Calu3 (cell line): ENCODE measurements around the gene RPL35A. TPM values are rescaled to one million over a fixed set of nuclear protein-coding genes. Genes with fewer than 3 reads are reported as not detected.
"Not testable (repeated sequence)": the region's sequence is repeated elsewhere in the genome, so short reads cannot be mapped to it uniquely, and the experiment has no call there.

Experiments
- BruUV-seq: library from RNA; stranded (reverse); fragments of 400-500 nt; replicated peaks from 2 replicates; lab custom pipeline; 2021; lab: Mats Ljungman, UMichigan
- CTCF ChIA-PET: fragments of 300-600 bp; sonication (Branson Sonifier 250); formaldehyde crosslinking; loops from one replicate; lab custom pipeline; 2022; ENCODE audit warnings: antibody characterized with exemption; lab: Charles Lee
- DNase-seq: peaks from one replicate; pipeline ENCODE4 v3.0.0; 2022
- H3K27ac Mint-ChIP-seq: one replicate; pipeline ENCODE4 v1.8.0; 2022; ENCODE audit warnings: mixed read lengths; ENCODE audit not compliant: unreplicated experiment
- H3K27me3 Mint-ChIP-seq: one replicate; pipeline ENCODE4 v1.8.0; 2022; ENCODE audit warnings: mixed read lengths; ENCODE audit not compliant: unreplicated experiment
- H3K36me3 Mint-ChIP-seq: one replicate; pipeline ENCODE4 v1.8.0; 2022; ENCODE audit warnings: mild to moderate bottlenecking, moderate library complexity, mixed read lengths; ENCODE audit not compliant: insufficient read depth, unreplicated experiment
- H3K4me1 Mint-ChIP-seq: one replicate; pipeline ENCODE4 v1.8.0; 2022; ENCODE audit warnings: mild to moderate bottlenecking, low read depth, mixed read lengths; ENCODE audit not compliant: unreplicated experiment
- H3K4me3 Mint-ChIP-seq: one replicate; pipeline ENCODE4 v1.8.0; 2022; ENCODE audit warnings: mild to moderate bottlenecking, low read depth, moderate library complexity, mixed read lengths; ENCODE audit not compliant: unreplicated experiment
- H3K9me3 Mint-ChIP-seq: one replicate; pipeline ENCODE4 v1.8.0; 2022; ENCODE audit warnings: low read depth, mixed read lengths; ENCODE audit not compliant: unreplicated experiment
- intact Hi-C: fragments of 100-400 bp; cut with micrococcal nuclease; formaldehyde crosslinking; loops from one replicate; pipeline ENCODE4 v1.10.0; 2022; ENCODE audit not compliant: unreplicated experiment
- total RNA-seq: library from RNA; stranded (reverse); gene quantifications from 2 replicates; pipeline ENCODE4 v1.2.3, GENCODE V29; 2022
- TF ChIP-seq, protein P1 (sequence below): fragments of 200-600 bp; IDR thresholded peaks from one replicate; pipeline ENCODE4 v1.8.0; 2022; ENCODE audit warnings: antibody characterized with exemption; ENCODE audit not compliant: unreplicated experiment

Gene RPL35A
- total RNA-seq, 1 experiment from 2014 or later, result 711 TPM

DNA sequence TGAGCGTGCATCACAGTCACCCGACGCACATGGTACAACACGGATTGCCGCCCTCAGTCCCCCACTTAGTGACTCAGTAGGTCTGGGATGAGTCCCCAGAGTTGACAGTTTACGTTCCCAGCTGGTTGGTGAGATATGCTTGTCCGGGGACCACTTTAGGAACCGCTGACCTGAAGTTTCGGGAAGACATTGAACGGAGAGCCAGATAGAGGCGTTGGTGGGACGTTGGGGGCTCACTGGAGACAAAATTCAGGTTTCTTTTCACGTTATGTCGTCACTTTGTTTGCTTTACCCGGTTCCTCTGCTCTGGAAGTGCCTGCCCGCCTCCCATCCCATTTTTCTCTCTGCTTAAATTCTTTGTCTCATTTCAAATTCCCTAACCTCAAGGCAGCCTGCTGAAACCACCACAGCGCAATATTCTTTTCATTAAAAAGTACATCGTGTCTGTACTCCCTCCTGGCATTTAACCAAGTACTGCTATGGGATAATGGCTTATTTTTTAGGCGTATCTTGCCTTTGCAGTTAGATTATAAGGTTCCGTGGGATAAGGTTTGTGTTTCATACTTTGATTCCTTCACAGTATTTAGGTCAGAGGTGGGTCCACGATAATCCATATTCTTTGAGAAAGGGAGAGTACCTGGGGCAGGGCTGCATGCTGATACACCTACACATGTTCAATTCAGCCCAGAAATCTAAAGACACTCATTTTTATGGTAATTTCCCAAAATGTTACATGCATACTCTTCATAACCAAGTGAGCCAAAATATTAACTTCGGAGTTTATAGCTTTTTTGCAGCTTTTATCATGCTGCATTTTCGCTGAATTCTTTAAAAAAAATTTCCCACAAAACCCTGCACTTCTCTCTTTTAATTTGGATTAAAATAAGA, 10.9 kb downstream of the RPL35A start:
- peak overlapping the region; percentile 92 for H3K27ac Mint-ChIP-seq
- intact Hi-C loops, result no loop called here
- peaks cover 41% of the 10 kb centered on the region for H3K36me3 Mint-ChIP-seq
- H3K4me3 Mint-ChIP-seq, result peak overlapping the region; percentile 97
- peak; percentile 23 for DNase-seq
- TF ChIP-seq, protein P1, sequence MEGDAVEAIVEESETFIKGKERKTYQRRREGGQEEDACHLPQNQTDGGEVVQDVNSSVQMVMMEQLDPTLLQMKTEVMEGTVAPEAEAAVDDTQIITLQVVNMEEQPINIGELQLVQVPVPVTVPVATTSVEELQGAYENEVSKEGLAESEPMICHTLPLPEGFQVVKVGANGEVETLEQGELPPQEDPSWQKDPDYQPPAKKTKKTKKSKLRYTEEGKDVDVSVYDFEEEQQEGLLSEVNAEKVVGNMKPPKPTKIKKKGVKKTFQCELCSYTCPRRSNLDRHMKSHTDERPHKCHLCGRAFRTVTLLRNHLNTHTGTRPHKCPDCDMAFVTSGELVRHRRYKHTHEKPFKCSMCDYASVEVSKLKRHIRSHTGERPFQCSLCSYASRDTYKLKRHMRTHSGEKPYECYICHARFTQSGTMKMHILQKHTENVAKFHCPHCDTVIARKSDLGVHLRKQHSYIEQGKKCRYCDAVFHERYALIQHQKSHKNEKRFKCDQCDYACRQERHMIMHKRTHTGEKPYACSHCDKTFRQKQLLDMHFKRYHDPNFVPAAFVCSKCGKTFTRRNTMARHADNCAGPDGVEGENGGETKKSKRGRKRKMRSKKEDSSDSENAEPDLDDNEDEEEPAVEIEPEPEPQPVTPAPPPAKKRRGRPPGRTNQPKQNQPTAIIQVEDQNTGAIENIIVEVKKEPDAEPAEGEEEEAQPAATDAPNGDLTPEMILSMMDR, result no peak
- BruUV-seq, result no TSS peak
- H3K9me3 Mint-ChIP-seq, result no peaks in the 10 kb centered on the region
- H3K27me3 Mint-ChIP-seq, result no peaks in the 10 kb centered on the region
- H3K4me1 Mint-ChIP-seq, result peaks cover 34% of the 10 kb centered on the region
- CTCF ChIA-PET, result no interaction called here

DNA sequence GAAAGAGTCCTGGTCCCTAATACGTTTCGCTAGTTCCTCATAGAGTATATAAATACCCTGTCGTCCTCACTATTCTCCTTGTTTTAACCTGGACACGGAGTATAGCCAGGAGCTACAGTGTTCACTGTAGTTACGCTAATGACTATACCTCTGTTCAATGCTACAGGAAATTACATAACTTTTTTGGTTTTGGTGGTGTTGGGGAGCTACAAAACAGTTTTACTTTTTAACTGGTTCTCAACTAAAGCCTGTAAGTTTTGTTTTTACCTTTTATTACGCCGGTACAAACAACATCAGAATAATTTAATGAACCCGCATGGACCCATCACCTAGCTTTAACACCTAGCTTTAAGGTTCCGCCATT, 11.6 kb downstream of the RPL35A start:
- CTCF ChIA-PET, result no interaction called here
- peaks cover 35% of the 10 kb centered on the region for H3K36me3 Mint-ChIP-seq
- no TSS peak for BruUV-seq
- intact Hi-C loops, result no loop called here
- H3K4me1 Mint-ChIP-seq, result peaks cover 34% of the 10 kb centered on the region
- H3K9me3 Mint-ChIP-seq, result no peaks in the 10 kb centered on the region
- no peaks in the 10 kb centered on the region for H3K27me3 Mint-ChIP-seq
- H3K4me3 Mint-ChIP-seq, result no peak overlapping the region
- TF ChIP-seq, protein P1, result no peak
- DNase-seq, result no peak
- H3K27ac Mint-ChIP-seq, result no peak overlapping the region

DNA sequence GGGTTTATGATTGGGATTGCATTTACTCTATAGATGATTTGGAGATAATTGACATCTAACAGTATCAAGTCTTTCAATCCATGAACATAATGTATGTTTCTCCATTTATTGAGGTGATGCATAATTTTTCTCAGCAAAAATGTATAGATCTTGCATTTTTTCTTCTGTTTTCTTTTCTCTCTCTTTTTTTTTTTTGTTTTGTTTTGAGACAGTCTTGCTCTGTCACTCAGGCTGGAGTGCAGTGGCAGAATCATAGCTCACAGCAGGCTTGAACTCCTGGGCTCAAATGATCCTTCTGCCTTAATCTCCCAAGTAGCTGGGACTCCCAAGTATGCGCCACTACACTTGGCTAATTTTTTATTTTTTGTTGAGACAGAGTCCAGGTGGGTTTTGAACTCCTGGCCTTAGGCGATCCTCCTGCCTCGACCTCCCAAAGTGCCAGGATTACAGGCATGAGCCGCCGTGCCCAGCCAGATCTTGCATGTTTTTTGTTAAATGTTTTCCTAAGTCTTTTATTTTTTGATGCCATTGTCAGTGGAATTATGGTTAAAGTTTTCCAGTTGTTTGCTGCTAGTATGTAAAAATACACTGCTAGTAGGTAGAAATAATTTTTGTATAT, 13.1 kb downstream of the RPL35A start:
- H3K27me3 Mint-ChIP-seq, result no peaks in the 10 kb centered on the region
- H3K27ac Mint-ChIP-seq, result no peak overlapping the region
- CTCF ChIA-PET, result no interaction called here
- TF ChIP-seq, protein P1, result no peak
- no TSS peak for BruUV-seq
- peaks cover 3% of the 10 kb centered on the region for H3K9me3 Mint-ChIP-seq
- intact Hi-C loops, result no loop called here
- no peak overlapping the region for H3K4me3 Mint-ChIP-seq
- H3K36me3 Mint-ChIP-seq, result peaks cover 22% of the 10 kb centered on the region
- peaks cover 25% of the 10 kb centered on the region for H3K4me1 Mint-ChIP-seq
- no peak for DNase-seq

DNA sequence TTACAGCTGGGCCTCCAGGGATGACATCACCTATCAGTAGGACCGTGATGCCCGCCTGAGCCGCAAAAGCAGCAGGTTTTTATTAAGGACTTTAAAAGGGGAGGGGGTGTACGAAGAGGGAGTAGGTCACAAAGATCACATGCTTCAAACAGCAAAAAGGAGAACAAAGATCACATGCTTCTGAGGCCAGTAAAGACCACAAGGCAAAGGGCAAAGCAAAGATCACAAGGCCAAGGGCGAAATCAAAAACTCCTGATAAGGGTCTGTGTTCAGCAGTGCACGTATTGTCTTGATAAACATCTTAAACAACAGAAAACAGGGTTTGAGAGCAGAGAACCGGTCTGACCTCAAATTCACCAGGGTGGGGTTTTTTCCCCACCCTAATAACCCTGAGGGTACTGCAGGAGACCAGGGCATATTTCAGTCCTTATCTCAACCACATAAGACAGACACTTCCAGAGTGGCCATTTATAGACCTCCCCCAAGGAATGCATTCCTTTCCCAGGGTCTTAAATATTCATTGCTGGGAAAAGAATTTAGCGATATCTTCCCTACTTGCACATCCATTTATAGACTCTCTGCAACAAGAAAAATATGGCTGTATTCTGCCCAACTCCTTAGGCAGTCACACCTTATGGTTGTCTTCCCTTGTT, 17.5 kb downstream of the RPL35A start:
- DNase-seq, H3K4me1 Mint-ChIP-seq, H3K4me3 Mint-ChIP-seq, intact Hi-C loops, H3K36me3 Mint-ChIP-seq, H3K27ac Mint-ChIP-seq, CTCF ChIA-PET, H3K9me3 Mint-ChIP-seq, BruUV-seq, H3K27me3 Mint-ChIP-seq: not testable (repeated sequence)
